Fibroblast of the aortic adventitia (primary cell): ENCODE results near the gene ATP5F1C. TPM values are rescaled to one million over a fixed set of nuclear protein-coding genes. Genes with fewer than 3 reads are reported as not detected.

ENCODE experiments used
- DNase-seq: peaks from one replicate; pipeline ENCODE4 v3.0.0-alpha.2; 2010; ENCODE audit warnings: low read depth
- H3K4me3 ChIP-seq: 2 replicates; pipeline ENCODE4 v1.5.1; 2011; ENCODE audit warnings: low read depth, mild to moderate bottlenecking, control low read depth, low read length, moderate library complexity
- CTCF ChIP-seq: IDR thresholded peaks from 2 replicates; pipeline ENCODE4 v1.5.1; 2011; ENCODE audit warnings: mild to moderate bottlenecking, low read length, control low read depth, inconsistent platforms; ENCODE audit not compliant: insufficient read depth
- total RNA-seq: library from RNA; depleted of rRNA; stranded (reverse); fragments of >200 nt; gene quantifications from 2 replicates; pipeline ENCODE4 v1.2.3, GENCODE V29; 2012; ENCODE audit warnings: low replicate concordance

Gene ATP5F1C
- total RNA-seq, 1 donor, result 251 TPM

DNA sequence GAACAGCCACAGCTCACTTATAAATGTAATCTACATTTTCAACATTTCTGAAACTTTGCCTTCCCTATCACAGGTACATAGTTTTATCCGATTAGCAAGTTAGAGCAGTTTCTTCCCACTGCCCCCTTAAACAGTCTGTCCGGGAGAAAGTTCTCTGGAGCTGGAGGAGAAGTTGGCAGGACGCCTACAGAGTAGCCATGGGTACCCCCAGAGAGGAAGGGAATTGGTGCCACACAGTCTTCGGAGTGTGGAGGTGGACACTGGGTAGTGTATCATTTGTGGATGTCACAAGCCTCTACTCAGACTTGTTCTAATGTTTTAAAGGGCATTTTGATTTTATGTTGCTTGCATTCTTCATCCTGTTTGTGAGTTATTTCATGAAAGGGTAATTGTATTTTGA is 69.3 kb downstream of the ATP5F1C start:
- no peak for TF ChIP-seq CTCF
- H3K4me3 ChIP-seq, result no peak overlapping the region
- no peak for DNase-seq

Other genes with a start within 250 kb of the ATP5F1C start
- gene ITIH5, start 121.2 kb upstream of the ATP5F1C start, total RNA-seq, result 0.09 and 9.6 TPM in 2 replicates
- gene ITIH2, start 84.9 kb upstream of the ATP5F1C start, total RNA-seq, result 0.09 TPM in 1 of 2 replicates, not detected in the other
- gene KIN, start 184 bp upstream of the ATP5F1C start, total RNA-seq, result 7.0 and 55.2 TPM in 2 replicates
- gene TAF3, start 30.3 kb downstream of the ATP5F1C start, total RNA-seq, result 3.9 and 6.5 TPM in 2 replicates